GM06990 (cell line): ENCODE results near the gene ZNF438.
"Not testable (repeated sequence)": the region's sequence is repeated elsewhere in the genome, so short reads cannot be mapped to it uniquely, and the experiment has no call there.

Source experiments
- DNase-seq: peaks from one replicate; pipeline ENCODE4 v3.0.0-alpha.2; 2011; ENCODE audit not compliant: insufficient read length; ENCODE audit errors: extremely low read depth
- H3K27me3 ChIP-seq: replicated peaks from 2 replicates; pipeline ENCODE4 v1.6.0; 2011; ENCODE audit warnings: low read length; ENCODE audit not compliant: control insufficient read depth, insufficient read depth
- H3K36me3 ChIP-seq: 2 replicates; pipeline ENCODE4 v1.5.1; 2011; ENCODE audit warnings: low read length; ENCODE audit not compliant: control insufficient read depth, insufficient read depth
- H3K4me3 ChIP-seq: replicated peaks from 2 replicates; pipeline ENCODE4 v1.5.1; 2011; ENCODE audit warnings: low read depth, mild to moderate bottlenecking, control low read depth, low read length
- TF ChIP-seq, protein P1 (sequence below): IDR thresholded peaks from 2 replicates; pipeline ENCODE4 v1.5.1; 2011; ENCODE audit warnings: low read length, control low read depth, mild to moderate bottlenecking, inconsistent platforms; ENCODE audit not compliant: insufficient read depth, poor library complexity, severe bottlenecking

The ZNF438 gene

DNA sequence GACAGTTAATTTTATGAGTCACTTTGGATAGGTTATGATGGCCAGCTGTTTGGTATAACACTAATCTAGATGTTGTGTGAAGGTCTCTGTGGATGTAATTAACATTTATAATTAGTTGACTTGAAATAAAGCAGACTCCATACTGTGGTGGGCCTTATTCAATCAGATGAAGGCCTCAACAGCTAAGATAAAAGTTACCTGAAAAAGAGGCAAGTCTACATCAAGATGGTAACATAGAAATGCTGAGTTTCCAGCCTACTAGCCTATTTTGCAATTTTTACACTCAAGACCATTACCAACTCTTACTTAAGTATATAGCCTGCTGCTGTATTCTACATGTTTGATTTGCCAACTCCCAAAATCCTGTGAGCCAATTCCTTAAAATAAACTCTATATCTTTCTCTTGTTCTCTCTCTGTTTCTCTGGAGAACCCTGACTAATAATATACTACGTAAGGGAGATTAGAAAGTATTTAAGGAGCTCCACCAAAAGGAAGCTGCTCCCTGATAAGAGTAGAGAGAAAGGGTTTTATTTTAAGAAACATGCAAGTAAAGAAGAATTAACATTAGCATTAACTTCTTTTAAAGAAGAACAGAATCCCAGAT, 42.7 kb downstream of the ZNF438 start:
- H3K36me3 ChIP-seq, result no peaks in the 10 kb centered on the region
- no peaks in the 10 kb centered on the region for H3K27me3 ChIP-seq
- no peak for DNase-seq
- H3K4me3 ChIP-seq, result no peak overlapping the region
- TF ChIP-seq, protein P1, sequence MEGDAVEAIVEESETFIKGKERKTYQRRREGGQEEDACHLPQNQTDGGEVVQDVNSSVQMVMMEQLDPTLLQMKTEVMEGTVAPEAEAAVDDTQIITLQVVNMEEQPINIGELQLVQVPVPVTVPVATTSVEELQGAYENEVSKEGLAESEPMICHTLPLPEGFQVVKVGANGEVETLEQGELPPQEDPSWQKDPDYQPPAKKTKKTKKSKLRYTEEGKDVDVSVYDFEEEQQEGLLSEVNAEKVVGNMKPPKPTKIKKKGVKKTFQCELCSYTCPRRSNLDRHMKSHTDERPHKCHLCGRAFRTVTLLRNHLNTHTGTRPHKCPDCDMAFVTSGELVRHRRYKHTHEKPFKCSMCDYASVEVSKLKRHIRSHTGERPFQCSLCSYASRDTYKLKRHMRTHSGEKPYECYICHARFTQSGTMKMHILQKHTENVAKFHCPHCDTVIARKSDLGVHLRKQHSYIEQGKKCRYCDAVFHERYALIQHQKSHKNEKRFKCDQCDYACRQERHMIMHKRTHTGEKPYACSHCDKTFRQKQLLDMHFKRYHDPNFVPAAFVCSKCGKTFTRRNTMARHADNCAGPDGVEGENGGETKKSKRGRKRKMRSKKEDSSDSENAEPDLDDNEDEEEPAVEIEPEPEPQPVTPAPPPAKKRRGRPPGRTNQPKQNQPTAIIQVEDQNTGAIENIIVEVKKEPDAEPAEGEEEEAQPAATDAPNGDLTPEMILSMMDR, result no peak

DNA sequence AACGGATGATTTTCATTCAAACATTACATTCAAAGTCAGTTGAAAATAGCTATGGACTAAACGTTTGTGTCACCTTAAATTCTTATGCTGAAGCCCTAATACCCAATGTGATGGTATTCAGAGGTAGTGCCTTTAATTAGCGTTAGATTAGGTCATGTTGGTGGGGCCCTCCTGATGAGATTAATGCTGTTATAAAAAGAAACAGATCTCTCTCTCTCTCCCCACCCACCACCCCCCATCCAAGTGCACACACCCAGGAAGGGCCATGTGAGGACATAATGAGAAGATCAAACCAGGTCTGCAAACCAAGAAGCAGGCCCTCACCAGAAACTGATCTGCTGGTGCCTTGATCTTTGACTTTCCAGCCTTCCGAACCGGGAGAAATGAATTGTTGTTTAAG, 44.2 kb downstream of the ZNF438 start:
- DNase-seq, result no peak

DNA sequence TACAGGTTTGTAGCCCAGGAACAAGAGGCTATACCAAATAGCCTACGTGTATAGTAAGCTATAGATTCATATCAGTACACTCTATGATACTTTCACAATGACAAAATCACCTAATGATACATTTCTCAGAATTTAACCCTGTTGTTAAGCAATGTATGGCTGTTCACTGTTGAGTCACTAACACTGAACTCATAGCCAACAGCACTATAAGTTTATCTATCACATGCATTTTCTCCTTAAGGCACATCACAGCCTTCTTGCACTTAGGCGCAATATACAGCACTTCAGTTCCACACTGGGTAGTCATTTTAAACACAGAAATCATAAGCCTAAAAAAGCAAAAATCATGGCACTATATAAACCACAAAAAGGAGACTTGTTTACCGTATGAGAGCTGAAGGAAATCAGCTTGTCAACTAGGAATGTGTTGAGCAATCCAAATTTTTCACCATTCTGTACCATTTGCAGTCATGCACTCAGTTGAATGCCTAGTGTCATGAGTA, 45.6 kb downstream of the ZNF438 start:
- no peaks in the 10 kb centered on the region for H3K36me3 ChIP-seq
- TF ChIP-seq, protein P1, result no peak
- H3K27me3 ChIP-seq, result no peaks in the 10 kb centered on the region
- DNase-seq, result no peak
- no peak overlapping the region for H3K4me3 ChIP-seq

More for the DNA sequence above, 44.2 kb downstream of the ZNF438 start:
- Histone ChIP-seq H3K27me3 (no peaks in the 10 kb centered on the region), H3K4me3 (no peak overlapping the region), H3K36me3 (no peaks in the 10 kb centered on the region)
- TF ChIP-seq, protein P1, result no peak

DNA sequence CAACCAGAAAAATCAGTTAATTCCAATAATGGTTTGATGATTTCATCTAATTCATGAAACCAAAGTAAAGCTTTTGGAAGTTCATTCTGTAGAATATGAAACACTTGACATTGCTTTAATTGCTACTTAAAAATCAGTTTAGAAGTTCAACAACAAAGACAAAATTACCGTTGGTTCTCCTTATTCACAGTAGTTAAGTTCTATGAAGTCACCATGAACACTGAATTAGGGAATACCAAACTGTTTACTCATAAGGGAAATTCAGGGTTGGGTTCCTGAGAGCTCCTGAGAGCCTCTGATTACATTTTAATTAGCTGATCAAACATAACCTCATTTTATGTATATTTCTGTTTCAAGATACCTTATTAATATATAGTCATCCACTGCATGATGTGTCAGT, 46.2 kb downstream of the ZNF438 start:
- no peaks in the 10 kb centered on the region for H3K27me3 ChIP-seq
- TF ChIP-seq, protein P1, result no peak
- DNase-seq, result no peak
- no peak overlapping the region for H3K4me3 ChIP-seq
- no peaks in the 10 kb centered on the region for H3K36me3 ChIP-seq

DNA sequence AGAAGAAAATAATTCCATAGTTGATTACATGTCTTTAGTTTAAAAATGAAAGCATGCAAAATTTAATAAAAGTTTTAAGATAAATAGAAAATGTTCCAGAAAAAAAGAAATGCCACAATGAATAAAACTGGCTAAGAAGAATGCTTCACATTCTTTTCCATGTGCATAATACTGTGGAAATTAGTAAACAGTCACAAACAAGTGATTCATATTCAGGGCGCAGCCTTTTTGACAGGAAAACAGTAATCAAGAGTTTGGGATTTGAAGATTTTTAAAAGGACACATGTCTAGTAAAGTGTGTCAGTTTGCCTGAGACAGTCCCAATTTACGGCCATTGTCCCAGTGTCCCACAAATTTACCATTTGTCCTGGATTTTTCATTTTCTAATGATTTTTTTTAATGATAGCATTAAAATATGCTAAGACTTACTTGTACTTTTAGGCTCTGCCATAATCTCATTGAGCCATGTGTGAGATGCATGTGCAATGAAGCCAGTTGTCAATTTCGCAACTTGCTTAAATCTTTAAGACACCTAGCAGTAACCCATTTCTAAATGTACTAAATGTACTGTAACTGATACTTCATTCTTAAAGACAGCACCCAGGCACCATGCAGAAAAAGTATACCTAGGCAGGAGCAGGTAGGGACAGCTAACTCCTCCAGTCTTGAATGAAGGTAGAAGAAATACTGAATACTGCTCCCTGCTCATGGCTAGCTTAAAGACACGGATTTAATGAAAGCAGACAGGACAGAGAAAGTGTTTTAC, 46.9 kb downstream of the ZNF438 start:
- no peak for DNase-seq
- no peaks in the 10 kb centered on the region for H3K36me3 ChIP-seq
- no peaks in the 10 kb centered on the region for H3K27me3 ChIP-seq
- TF ChIP-seq, protein P1, result no peak
- no peak overlapping the region for H3K4me3 ChIP-seq

DNA sequence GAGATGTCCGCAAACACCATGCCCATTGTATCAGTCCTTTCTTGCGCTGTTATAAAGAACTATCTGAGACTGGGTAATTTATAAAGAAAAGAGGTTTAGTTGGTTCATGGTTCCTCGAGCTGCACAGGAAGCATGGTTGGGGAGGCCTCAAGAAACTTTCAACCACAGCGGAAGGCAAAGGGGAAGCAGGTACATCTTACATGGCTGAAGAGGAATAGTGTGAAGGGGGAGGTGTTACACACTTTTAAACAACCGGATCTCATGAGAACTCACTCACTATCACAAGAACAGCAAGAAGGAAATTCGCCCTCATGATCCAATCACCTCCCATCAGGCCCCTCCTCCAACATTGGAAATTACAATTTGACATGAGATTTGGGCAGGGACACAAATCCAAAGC, 48.5 kb downstream of the ZNF438 start:
- not testable (repeated sequence) for H3K27me3 ChIP-seq, H3K36me3 ChIP-seq

More for the DNA sequence above, 48.5 kb downstream of the ZNF438 start:
- H3K4me3 ChIP-seq, DNase-seq: not testable (repeated sequence)
